Measurements from ENCODE around the gene CD300H.

CD300H gene

DNA sequence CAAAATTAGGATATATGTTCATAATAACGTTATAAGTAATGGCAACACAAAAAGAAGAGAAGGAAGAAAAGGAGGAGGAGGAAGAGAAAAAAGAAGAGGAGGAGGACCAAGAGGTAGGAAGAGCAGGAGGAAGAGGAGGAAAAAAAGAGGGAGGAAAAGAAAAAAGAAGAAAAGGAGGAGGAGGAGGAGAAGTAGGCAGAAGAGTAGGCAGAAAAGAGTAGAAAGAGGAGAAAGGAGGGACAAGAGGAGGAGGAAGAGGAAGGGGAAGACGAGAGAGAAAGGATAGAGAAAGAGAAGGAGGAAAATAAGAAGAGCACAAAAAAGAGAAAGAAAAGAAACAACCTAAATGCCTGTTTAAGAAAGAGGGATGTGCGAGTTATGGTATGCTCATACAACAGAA is 30.4 kb downstream of the CD300H start:
- DNase-seq (ENCODE audit: low read depth), result no peak
- TF ChIP-seq, protein P1, sequence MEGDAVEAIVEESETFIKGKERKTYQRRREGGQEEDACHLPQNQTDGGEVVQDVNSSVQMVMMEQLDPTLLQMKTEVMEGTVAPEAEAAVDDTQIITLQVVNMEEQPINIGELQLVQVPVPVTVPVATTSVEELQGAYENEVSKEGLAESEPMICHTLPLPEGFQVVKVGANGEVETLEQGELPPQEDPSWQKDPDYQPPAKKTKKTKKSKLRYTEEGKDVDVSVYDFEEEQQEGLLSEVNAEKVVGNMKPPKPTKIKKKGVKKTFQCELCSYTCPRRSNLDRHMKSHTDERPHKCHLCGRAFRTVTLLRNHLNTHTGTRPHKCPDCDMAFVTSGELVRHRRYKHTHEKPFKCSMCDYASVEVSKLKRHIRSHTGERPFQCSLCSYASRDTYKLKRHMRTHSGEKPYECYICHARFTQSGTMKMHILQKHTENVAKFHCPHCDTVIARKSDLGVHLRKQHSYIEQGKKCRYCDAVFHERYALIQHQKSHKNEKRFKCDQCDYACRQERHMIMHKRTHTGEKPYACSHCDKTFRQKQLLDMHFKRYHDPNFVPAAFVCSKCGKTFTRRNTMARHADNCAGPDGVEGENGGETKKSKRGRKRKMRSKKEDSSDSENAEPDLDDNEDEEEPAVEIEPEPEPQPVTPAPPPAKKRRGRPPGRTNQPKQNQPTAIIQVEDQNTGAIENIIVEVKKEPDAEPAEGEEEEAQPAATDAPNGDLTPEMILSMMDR (conservative IDR thresholded peaks at IDR 0.05; ENCODE audit: low read depth, low read length), result no peak
- no peak overlapping the region for H3K4me3 ChIP-seq (ENCODE audit: low read length)

DNA sequence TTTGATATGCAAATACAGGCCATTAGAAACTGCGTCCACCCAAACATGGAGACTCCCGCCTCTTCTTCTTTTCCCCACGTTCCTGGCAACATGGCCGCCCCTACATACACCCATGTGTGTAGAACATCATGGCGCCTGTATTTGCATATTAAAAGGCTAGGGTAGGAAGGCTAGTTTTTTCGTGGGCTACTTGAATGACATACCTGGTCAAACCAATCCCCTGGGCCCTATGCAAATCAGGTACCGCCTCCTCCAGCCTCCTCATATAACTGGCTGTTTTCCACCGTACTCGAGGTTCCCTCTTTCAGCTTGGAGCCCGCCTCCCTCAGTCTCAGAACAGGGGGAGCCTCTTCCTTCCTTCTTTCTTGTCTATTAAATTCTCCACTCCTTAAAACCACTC is 35.2 kb downstream of the CD300H start:
- no peak for DNase-seq (ENCODE audit: low read depth)
- TF ChIP-seq, protein P1 (conservative IDR thresholded peaks at IDR 0.05; ENCODE audit: low read depth, low read length), result no peak
- no peak overlapping the region for H3K4me3 ChIP-seq (ENCODE audit: low read length)

DNA sequence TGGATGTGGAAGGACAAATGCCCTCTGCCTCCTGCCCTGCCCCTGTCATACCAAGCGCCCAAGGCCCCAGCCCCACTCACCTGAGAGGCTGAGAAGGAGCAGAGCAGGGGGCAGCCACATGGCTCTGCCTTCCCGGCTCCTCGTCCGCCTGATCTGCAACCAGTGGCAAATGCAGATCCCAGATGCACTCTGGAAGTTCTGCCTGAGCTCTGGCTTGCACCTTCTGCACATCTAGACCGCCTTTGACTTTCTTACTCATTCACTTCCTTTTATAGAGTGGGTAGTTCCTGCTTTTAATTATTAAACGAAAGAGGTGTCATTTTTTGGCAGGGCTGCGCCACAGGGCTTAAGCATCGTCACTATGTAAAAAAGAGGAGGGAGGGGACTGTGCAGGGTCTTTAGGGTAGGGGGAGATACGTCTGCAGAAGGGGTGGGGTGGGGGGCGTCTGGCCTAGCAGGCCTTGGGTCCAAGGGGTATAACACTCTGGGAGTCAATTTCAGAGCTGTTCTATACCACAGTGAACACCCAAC is 36.0 kb downstream of the CD300H start, which contains the start of gene CD300LB:
Gene CD300LB (minus strand): TSS at position 245 of the 531 bp plus-strand sequence. CDS start 125 bp downstream, at position 120.
- TF ChIP-seq, protein P1 (conservative IDR thresholded peaks at IDR 0.05; ENCODE audit: low read depth, low read length), result no peak
- DNase-seq (ENCODE audit: low read depth), result no peak
- no peak within 1 kb of the TSS for H3K4me3 ChIP-seq (ENCODE audit: low read length)

DNA sequence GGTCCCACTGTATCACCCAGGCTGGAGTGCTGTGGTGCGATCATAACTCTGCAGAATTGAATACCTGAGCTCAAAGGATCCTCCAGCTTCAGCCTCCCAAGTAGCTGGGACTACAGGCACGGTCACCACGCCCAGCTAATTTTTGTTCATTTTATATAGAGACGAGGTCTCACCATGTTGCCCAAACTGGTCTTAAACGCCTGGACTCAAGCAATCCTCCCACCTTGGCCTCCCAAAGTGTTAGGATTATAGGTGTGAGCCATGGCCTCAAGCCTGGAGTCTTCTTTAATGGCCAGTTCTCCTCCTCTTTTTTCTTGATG is 36.5 kb downstream of the CD300H start:
- no peak overlapping the region for H3K4me3 ChIP-seq (ENCODE audit: low read length)
- TF ChIP-seq, protein P1 (conservative IDR thresholded peaks at IDR 0.05; ENCODE audit: low read depth, low read length), result no peak
- DNase-seq (ENCODE audit: low read depth), result no peak

DNA sequence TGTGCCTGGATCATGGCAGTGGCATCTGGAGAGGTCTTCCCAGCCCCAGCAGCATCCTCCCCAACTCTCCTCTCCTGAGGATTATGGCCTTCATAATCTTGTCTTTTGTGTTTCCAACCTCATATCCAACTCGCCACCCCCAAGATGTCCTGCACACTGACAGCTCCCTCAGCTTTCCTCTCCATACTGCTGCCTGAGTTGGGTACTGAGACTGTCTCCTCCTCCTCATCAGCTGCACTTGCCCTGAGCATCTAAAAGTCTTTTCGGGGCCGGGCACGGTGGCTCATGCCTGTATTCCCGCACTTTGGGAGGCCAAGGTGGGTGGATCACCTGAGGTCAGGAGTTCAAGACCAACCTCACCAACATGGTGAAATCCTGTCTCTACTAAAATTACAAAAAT is 38.1 kb downstream of the CD300H start:
- no peak for DNase-seq (ENCODE audit: low read depth)
- H3K4me3 ChIP-seq (ENCODE audit: low read length), result no peak overlapping the region
- TF ChIP-seq, protein P1 (conservative IDR thresholded peaks at IDR 0.05; ENCODE audit: low read depth, low read length), result no peak

DNA sequence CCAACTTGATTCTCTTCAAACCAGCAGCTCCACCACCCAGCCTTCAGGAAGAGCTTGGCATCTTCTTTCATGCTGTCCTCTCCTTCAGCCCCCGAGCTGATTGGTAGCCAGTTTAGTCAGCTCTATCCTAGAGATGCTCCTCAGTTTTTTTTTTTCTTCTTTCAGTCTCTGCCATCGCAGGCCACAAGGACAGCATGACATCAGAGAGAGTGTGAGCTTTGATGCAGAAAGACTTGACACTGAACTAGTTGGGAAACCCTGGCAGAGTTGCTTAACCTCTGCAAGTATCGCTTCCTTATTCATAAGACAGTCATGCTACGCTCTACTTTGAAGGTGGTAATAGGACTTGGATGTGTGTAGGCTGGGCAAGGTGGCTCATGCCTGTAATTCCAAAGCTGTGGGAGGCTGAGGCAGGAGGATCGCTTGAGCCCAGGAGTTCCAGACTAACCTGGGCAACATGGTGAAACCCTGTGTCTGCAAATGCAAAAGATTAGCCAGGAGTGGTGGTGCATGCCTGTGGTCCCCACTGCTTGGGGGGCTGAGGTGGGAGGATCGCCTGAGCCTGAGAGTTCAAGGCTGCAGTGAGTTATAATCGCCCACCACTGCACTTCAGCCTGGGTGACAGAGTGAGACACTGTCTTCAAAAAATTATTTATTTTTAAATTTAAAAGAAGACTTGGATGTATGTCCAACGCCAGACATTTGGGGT is 38.7 kb downstream of the CD300H start:
- no peak overlapping the region for H3K4me3 ChIP-seq (ENCODE audit: low read length)
- TF ChIP-seq, protein P1 (conservative IDR thresholded peaks at IDR 0.05; ENCODE audit: low read depth, low read length), result no peak
- DNase-seq (ENCODE audit: low read depth), result no peak

DNA sequence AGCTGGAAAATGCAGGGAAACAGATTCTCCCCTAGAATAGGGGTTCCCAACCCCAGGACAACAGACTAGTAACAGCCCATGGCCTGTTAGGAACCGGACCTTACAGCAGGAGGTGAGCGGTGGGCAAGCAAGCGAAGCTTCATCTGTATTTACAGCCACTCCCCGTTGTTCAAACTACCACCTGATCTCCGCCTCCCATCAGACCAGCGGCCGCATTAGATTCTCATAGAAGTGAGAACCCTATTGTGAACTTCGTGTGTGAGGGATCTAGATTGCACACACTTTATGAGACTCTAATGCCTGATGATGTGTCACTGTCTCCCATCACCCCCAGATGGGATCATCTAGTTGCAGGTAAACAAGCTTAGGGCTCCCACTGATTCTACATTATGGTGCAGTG is 39.6 kb downstream of the CD300H start:
- H3K4me3 ChIP-seq (ENCODE audit: low read length), result no peak overlapping the region

More for the DNA sequence above, 39.6 kb downstream of the CD300H start:
- no peak for DNase-seq (ENCODE audit: low read depth)
- TF ChIP-seq, protein P1 (conservative IDR thresholded peaks at IDR 0.05; ENCODE audit: low read depth, low read length), result no peak

All from retinal pigment epithelial cell (primary cell).